T1000 (cell line): ENCODE measurements around the gene PPAN.

Experiments
- DNase-seq: peaks from one replicate; lab custom pipeline; 2025; ENCODE audit warnings: mixed read lengths; lab: John Stamatoyannopoulos, UW

Gene PPAN

GRCh38 chr19:10092648-10093294, 13.4 kb upstream of the PPAN start:
- no peak for DNase-seq

GRCh38 chr19:10093295-10094186, 12.6 kb upstream of the PPAN start:
- DNase-seq: no peak

- no peak for DNase-seq
Observed at GRCh38 chr19:10095622-10095947, 10.6 kb upstream of the PPAN start.

- DNase-seq: peak; percentile 86
Observed at GRCh38 chr19:10095948-10096614, 10.1 kb upstream of the PPAN start.

- DNase-seq: no peak
Observed at GRCh38 chr19:10096615-10096963, 9.6 kb upstream of the PPAN start.

- DNase-seq: no peak
Observed at GRCh38 chr19:10100163-10100785, 5.9 kb upstream of the PPAN start.

- no peak for DNase-seq
Observed at GRCh38 chr19:10102787-10103236, 3.4 kb upstream of the PPAN start.

- DNase-seq: no peak
Observed at GRCh38 chr19:10104130-10104513, 2.0 kb upstream of the PPAN start.

- no peak for DNase-seq
Observed at GRCh38 chr19:10104665-10105508, 1.3 kb upstream of the PPAN start.

- DNase-seq: no peak
Observed at GRCh38 chr19:10105509-10106099, 558 bp upstream of the PPAN start.

GRCh38 chr19:10107254-10107653, 1.1 kb downstream of the PPAN start:
- DNase-seq: no peak

- DNase-seq: no peak
Observed at GRCh38 chr19:10107817-10108367, 1.7 kb downstream of the PPAN start.

- DNase-seq: no peak
Observed at GRCh38 chr19:10109528-10109927, 3.4 kb downstream of the PPAN start.

- DNase-seq: no peak
Observed at GRCh38 chr19:10110076-10110971, 4.2 kb downstream of the PPAN start.

GRCh38 chr19:10110972-10111317, 4.8 kb downstream of the PPAN start:
- no peak for DNase-seq

GRCh38 chr19:10111405-10111811, 5.2 kb downstream of the PPAN start, which contains the start of gene P2RY11:
Gene P2RY11 (plus strand): TSS chr19:10111693. CDS start chr19:10111722, 29 bp downstream.
- no peak for DNase-seq

GRCh38 chr19:10112037-10112761, 6.0 kb downstream of the PPAN start:
- no peak for DNase-seq

GRCh38 chr19:10112895-10113591, 6.9 kb downstream of the PPAN start:
- no peak for DNase-seq

GRCh38 chr19:10113592-10113963, 7.4 kb downstream of the PPAN start:
- no peak for DNase-seq
